ENCODE measurements around the gene TNFRSF17.

Gene TNFRSF17

DNA sequence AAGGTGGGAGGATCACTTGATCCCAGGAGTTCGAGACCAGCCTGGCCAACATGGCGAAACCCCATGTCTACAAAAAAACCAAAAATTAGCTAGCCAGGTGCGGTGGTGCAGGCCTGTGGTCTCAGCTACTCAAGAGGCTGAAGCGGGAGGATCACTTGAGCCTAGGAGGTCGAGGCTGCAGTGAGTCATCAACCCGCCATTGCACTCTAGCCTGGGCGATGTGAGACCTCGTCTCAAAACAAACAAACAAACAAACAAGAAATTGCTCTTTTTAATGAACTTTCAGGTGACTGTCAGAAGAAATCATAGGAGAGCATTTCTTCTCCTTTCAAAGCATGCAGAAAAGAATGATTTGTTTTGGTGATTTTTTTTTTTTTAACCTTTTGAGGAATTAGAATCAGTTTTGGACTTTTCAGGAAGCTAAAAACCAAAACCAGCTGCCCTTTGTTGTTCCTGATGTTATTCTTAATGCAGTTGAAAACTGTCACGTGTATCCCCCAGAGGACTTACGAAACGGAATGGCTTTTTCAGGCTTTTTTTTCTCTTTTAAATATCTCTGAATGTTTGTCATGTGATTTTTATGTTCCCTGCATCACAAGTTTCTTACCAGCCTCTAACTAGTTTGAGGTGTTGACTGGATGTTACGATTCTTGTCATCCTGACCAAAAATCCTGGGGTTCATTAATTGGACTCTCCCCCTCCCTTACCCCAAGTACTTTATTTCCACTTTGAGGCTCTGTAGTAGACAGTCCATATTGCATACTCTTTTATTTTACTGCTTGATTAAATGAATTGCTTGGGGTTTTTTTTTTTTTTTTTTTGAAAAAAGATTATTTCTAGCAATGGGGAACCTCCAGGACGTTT, 45.6 kb downstream of the TNFRSF17 start:
- no peaks in the 10 kb centered on the region for H4K20me1 ChIP-seq (ENCODE audit: insufficient read depth, low read length)
- peak; percentile 59 for DNase-seq
- no peaks in the 10 kb centered on the region for H3K9me2 ChIP-seq (replicated peaks; ENCODE audit: insufficient read depth, low read length)
- no peaks in the 10 kb centered on the region for H3K36me3 ChIP-seq (replicated peaks; ENCODE audit: insufficient read depth, low read length)
- peak overlapping the region; percentile 73 for H3K27ac ChIP-seq (ENCODE audit: low read length)
- H3F3A ChIP-seq (ENCODE audit: insufficient read depth, low read length): peaks cover 16% of the 10 kb centered on the region
- H3K4me3 ChIP-seq (ENCODE audit: low read length): peak overlapping the region; percentile 25; the same call in 1 of the 2 replicates
- peak overlapping the region; percentile 56; the same call in 1 of the 2 replicates for H3K4me2 ChIP-seq (ENCODE audit: low read depth, low read length)
- peak overlapping the region; percentile 36; the same call in 1 of the 2 replicates for H2AFZ ChIP-seq (ENCODE audit: low read length)
- H3K27me3 ChIP-seq (replicated peaks; ENCODE audit: insufficient read depth, low read length): no peaks in the 10 kb centered on the region
- peaks cover 27% of the 10 kb centered on the region for H3K79me2 ChIP-seq (ENCODE audit: low read length)
- H3K9ac ChIP-seq (ENCODE audit: low read length): peak overlapping the region; percentile 31; the same call in 1 of the 2 replicates
- no peaks in the 10 kb centered on the region for H3K9me3 ChIP-seq (replicated peaks; ENCODE audit: insufficient read depth, low read length)
- peaks cover 9% of the 10 kb centered on the region for H3K4me1 ChIP-seq (ENCODE audit: low read length)
- TF ChIP-seq, protein P1, sequence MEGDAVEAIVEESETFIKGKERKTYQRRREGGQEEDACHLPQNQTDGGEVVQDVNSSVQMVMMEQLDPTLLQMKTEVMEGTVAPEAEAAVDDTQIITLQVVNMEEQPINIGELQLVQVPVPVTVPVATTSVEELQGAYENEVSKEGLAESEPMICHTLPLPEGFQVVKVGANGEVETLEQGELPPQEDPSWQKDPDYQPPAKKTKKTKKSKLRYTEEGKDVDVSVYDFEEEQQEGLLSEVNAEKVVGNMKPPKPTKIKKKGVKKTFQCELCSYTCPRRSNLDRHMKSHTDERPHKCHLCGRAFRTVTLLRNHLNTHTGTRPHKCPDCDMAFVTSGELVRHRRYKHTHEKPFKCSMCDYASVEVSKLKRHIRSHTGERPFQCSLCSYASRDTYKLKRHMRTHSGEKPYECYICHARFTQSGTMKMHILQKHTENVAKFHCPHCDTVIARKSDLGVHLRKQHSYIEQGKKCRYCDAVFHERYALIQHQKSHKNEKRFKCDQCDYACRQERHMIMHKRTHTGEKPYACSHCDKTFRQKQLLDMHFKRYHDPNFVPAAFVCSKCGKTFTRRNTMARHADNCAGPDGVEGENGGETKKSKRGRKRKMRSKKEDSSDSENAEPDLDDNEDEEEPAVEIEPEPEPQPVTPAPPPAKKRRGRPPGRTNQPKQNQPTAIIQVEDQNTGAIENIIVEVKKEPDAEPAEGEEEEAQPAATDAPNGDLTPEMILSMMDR (IDR thresholded peaks at IDR 0.05; ENCODE audit: low read length): no peak
- TF ChIP-seq EZH2phosphoT487 (IDR thresholded peaks at IDR 0.05; ENCODE audit: low read length): no peak
- TF ChIP-seq EZH2 (optimal IDR thresholded peaks at IDR 0.05; ENCODE audit: low read depth, low read length): no peak

DNA sequence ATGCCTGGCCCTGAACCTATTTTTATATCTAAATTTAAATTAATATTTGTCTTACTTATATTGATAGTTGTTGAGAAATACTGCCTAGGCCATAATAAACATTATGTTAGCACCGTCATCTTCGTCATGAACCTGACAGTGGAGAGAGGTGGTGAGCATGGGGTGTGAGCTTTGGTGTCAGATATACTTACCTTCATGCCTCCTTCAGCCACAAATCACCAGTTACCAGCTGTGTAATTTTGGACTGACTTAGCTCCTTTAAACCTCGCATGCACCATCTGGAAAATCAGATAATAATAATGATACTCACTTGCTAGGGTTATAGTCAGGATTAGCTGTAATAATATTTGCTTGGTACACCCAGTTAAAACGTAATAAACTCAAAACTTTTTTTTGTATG, 46.6 kb downstream of the TNFRSF17 start:
- Histone ChIP-seq H3K9me3 (replicated peaks; ENCODE audit: insufficient read depth, low read length) (no peaks in the 10 kb centered on the region), H3K4me3 (ENCODE audit: low read length) (no peak overlapping the region), H3K9ac (ENCODE audit: low read length) (no peak overlapping the region), H2AFZ (ENCODE audit: low read length) (no peak overlapping the region), H3K27me3 (replicated peaks; ENCODE audit: insufficient read depth, low read length) (no peaks in the 10 kb centered on the region), H3K36me3 (replicated peaks; ENCODE audit: insufficient read depth, low read length) (no peaks in the 10 kb centered on the region), H3K4me1 (ENCODE audit: low read length) (peaks cover 9% of the 10 kb centered on the region), H3K9me2 (replicated peaks; ENCODE audit: insufficient read depth, low read length) (no peaks in the 10 kb centered on the region), H3K4me2 (ENCODE audit: low read depth, low read length) (no peak overlapping the region), H3K79me2 (ENCODE audit: low read length) (peaks cover 33% of the 10 kb centered on the region), H3K27ac (ENCODE audit: low read length) (peak overlapping the region; percentile 73; the same call in 1 of the 2 replicates), H4K20me1 (ENCODE audit: insufficient read depth, low read length) (no peaks in the 10 kb centered on the region), H3F3A (ENCODE audit: insufficient read depth, low read length) (peaks cover 16% of the 10 kb centered on the region)
- no peak for DNase-seq
- TF ChIP-seq EZH2phosphoT487 (IDR thresholded peaks at IDR 0.05; ENCODE audit: low read length): no peak
- TF ChIP-seq, protein P1 (IDR thresholded peaks at IDR 0.05; ENCODE audit: low read length): no peak
- no peak for TF ChIP-seq EZH2 (optimal IDR thresholded peaks at IDR 0.05; ENCODE audit: low read depth, low read length)

DNA sequence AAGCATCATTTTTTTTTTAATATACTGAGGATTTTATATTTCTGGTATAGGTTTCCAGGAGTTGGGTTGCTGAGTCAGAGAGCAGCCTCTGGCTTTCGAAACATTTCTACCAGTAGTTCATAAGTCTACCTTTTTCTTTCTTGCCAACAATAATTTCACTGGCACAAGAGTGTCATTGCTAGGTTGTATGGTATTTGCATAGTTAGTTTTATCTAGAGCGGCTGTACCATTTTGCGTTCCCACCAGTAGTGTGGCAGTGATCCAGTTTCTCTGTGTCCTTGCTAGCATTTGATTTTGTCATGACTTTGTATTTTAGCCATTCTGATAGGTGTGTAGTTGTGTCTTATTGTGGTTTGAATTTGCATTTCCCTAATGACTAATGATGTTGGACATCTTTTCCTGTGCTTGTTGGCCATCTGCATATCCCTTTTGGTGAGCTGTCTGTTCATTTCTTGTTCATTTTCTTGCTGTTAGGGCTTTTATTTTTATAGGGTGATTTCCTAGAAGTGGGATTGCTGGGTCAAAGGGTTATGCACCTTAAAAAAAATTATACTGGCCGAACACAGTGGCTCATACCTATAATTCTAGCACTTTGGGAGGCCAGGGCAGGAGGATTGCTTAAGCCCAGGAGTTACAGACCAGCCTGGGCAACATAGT, 51.4 kb downstream of the TNFRSF17 start:
- Histone ChIP-seq H3K27ac (ENCODE audit: low read length) (no peak overlapping the region), H3K9ac (ENCODE audit: low read length) (no peak overlapping the region), H2AFZ (ENCODE audit: low read length) (no peak overlapping the region), H3F3A (ENCODE audit: insufficient read depth, low read length) (no peaks in the 10 kb centered on the region), H3K9me2 (replicated peaks; ENCODE audit: insufficient read depth, low read length) (no peaks in the 10 kb centered on the region), H4K20me1 (ENCODE audit: insufficient read depth, low read length) (no peaks in the 10 kb centered on the region; the same call in 1 of the 2 replicates), H3K36me3 (replicated peaks; ENCODE audit: insufficient read depth, low read length) (no peaks in the 10 kb centered on the region), H3K79me2 (ENCODE audit: low read length) (peaks cover 44% of the 10 kb centered on the region), H3K4me2 (ENCODE audit: low read depth, low read length) (no peak overlapping the region), H3K27me3 (replicated peaks; ENCODE audit: insufficient read depth, low read length) (no peaks in the 10 kb centered on the region), H3K4me1 (ENCODE audit: low read length) (no peaks in the 10 kb centered on the region), H3K4me3 (ENCODE audit: low read length) (no peak overlapping the region), H3K9me3 (replicated peaks; ENCODE audit: insufficient read depth, low read length) (no peaks in the 10 kb centered on the region)
- no peak for DNase-seq
- TF ChIP-seq, protein P1 (IDR thresholded peaks at IDR 0.05; ENCODE audit: low read length): no peak
- no peak for TF ChIP-seq EZH2phosphoT487 (IDR thresholded peaks at IDR 0.05; ENCODE audit: low read length)
- no peak for TF ChIP-seq EZH2 (optimal IDR thresholded peaks at IDR 0.05; ENCODE audit: low read depth, low read length)

Data from MM.1S (cell line).